Measurements from ENCODE around the gene ABRACL.
"Not testable (repeated sequence)": the region's sequence is repeated elsewhere in the genome, so short reads cannot be mapped to it uniquely, and the experiment has no call there.

ABRACL gene

GRCh38 chr6:139013185-139013800 is 15.3 kb upstream of the ABRACL start:
- no peak for DNase-seq

GRCh38 chr6:139014945-139015344 is 13.6 kb upstream of the ABRACL start:
- DNase-seq, result no peak

GRCh38 chr6:139016337-139017213 is 12.0 kb upstream of the ABRACL start:
- no peak for DNase-seq

- no peak for DNase-seq
Observed at GRCh38 chr6:139017227-139017626, 11.3 kb upstream of the ABRACL start.

- no peak for DNase-seq
Observed at GRCh38 chr6:139019722-139020121, 8.8 kb upstream of the ABRACL start.

GRCh38 chr6:139020689-139021088 is 7.9 kb upstream of the ABRACL start:
- no peak for DNase-seq

- not testable (repeated sequence) for DNase-seq
Observed at GRCh38 chr6:139025416-139025815, 3.1 kb upstream of the ABRACL start.

- DNase-seq, result peak; percentile 54
Observed at GRCh38 chr6:139027620-139028182, 844 bp upstream of the ABRACL start.

GRCh38 chr6:139028215-139028657 is 309 bp upstream of the ABRACL start:
- no peak for DNase-seq

GRCh38 chr6:139029470-139030227 is 1.1 kb downstream of the ABRACL start:
- peak; percentile 73 for DNase-seq

- peak; percentile 48 for DNase-seq
Observed at GRCh38 chr6:139030228-139030963, 1.9 kb downstream of the ABRACL start.

GRCh38 chr6:139037490-139037889 is 8.9 kb downstream of the ABRACL start:
- DNase-seq, result no peak

- no peak for DNase-seq
Observed at GRCh38 chr6:139044250-139044649, 15.7 kb downstream of the ABRACL start.

GRCh38 chr6:139047677-139048076 is 19.1 kb downstream of the ABRACL start:
- DNase-seq, result no peak

GRCh38 chr6:139048912-139049311 is 20.4 kb downstream of the ABRACL start:
- DNase-seq, result not testable (repeated sequence)

GRCh38 chr6:139050131-139050769 is 21.7 kb downstream of the ABRACL start:
- not testable (repeated sequence) for DNase-seq

- DNase-seq, result no peak
Observed at GRCh38 chr6:139050770-139051313, 22.3 kb downstream of the ABRACL start.

- DNase-seq, result no peak
Observed at GRCh38 chr6:139051396-139052060, 23.0 kb downstream of the ABRACL start.

- DNase-seq, result no peak
Observed at GRCh38 chr6:139053382-139053781, 24.8 kb downstream of the ABRACL start.

- DNase-seq, result no peak
Observed at GRCh38 chr6:139054001-139054400, 25.5 kb downstream of the ABRACL start.

- DNase-seq, result no peak
Observed at GRCh38 chr6:139055709-139056108, 27.2 kb downstream of the ABRACL start.
